MG63 (cell line): ENCODE measurements around the gene ARPIN. TPM values are rescaled to one million over a fixed set of nuclear protein-coding genes. Genes with fewer than 3 reads are reported as not detected.
"Not testable (repeated sequence)": the region's sequence is repeated elsewhere in the genome, so short reads cannot be mapped to it uniquely, and the experiment has no call there.

ENCODE experiments used
- DNase-seq: peaks from one replicate; pipeline ENCODE4 v3.0.0-alpha.2; 2020
- H3K27me3 ChIP-seq: fragments of 250-450 bp; sonication (Bioruptor Pico); 2 replicates; pipeline ENCODE4 v1.5.1; 2020; ENCODE audit warnings: mild to moderate bottlenecking, moderate library complexity
- H3K36me3 ChIP-seq: fragments of 250-450 bp; sonication (Bioruptor Pico); 2 replicates; pipeline ENCODE4 v1.5.1; 2020; ENCODE audit warnings: mild to moderate bottlenecking, moderate library complexity
- H3K4me3 ChIP-seq: fragments of 250-450 bp; sonication (Bioruptor Pico); 2 replicates; pipeline ENCODE4 v1.5.1; 2020; ENCODE audit warnings: mild to moderate bottlenecking, moderate library complexity
- H3K9me3 ChIP-seq: fragments of 250-450 bp; sonication (Bioruptor Pico); 2 replicates; pipeline ENCODE4 v1.5.1; 2020; ENCODE audit warnings: mild to moderate bottlenecking, moderate library complexity
- total RNA-seq: library from RNA; depleted of rRNA; stranded (reverse); fragments of >200 nt; shearing (Covaris generic); gene quantifications from 2 replicates; pipeline ENCODE4 v1.2.3, GENCODE V29; 2014; ENCODE audit warnings: low replicate concordance

The ARPIN gene
- total RNA-seq, 1 experiment from 2014 or later = 4.0 TPM

GRCh38 chr15:89869490-89869889 is 43.3 kb downstream of the ARPIN start:
- H3K4me3 ChIP-seq, H3K27me3 ChIP-seq, H3K9me3 ChIP-seq, DNase-seq: not testable (repeated sequence)
- peaks cover 35% of the 10 kb centered on the region for H3K36me3 ChIP-seq

- no peak for DNase-seq
- no peaks in the 10 kb centered on the region for H3K27me3 ChIP-seq
- H3K4me3 ChIP-seq = no peak overlapping the region
- no peaks in the 10 kb centered on the region for H3K9me3 ChIP-seq
- H3K36me3 ChIP-seq = peaks cover 34% of the 10 kb centered on the region
Observed at GRCh38 chr15:89864958-89865739, 47.6 kb downstream of the ARPIN start.

- no peak for DNase-seq
- Histone ChIP-seq H3K36me3 (peaks cover 33% of the 10 kb centered on the region), H3K27me3 (no peaks in the 10 kb centered on the region), H3K4me3 (no peak overlapping the region), H3K9me3 (no peaks in the 10 kb centered on the region)
Observed at GRCh38 chr15:89863918-89864317, 48.8 kb downstream of the ARPIN start.

- no peak for DNase-seq
- H3K36me3 ChIP-seq = peaks cover 44% of the 10 kb centered on the region
- H3K27me3 ChIP-seq = no peaks in the 10 kb centered on the region
Observed at GRCh38 chr15:89860891-89861290, 51.9 kb downstream of the ARPIN start.

GRCh38 chr15:89860431-89860830 is 52.3 kb downstream of the ARPIN start:
- no peak for DNase-seq
- H3K9me3 ChIP-seq = no peaks in the 10 kb centered on the region
- H3K36me3 ChIP-seq = peaks cover 40% of the 10 kb centered on the region
- no peak overlapping the region for H3K4me3 ChIP-seq
- no peaks in the 10 kb centered on the region for H3K27me3 ChIP-seq

More at GRCh38 chr15:89860891-89861290, 51.9 kb downstream of the ARPIN start:
- no peak overlapping the region for H3K4me3 ChIP-seq
- no peaks in the 10 kb centered on the region for H3K9me3 ChIP-seq

GRCh38 chr15:89858661-89859458 is 53.9 kb downstream of the ARPIN start:
- H3K27me3 ChIP-seq = no peaks in the 10 kb centered on the region
- no peaks in the 10 kb centered on the region for H3K9me3 ChIP-seq
- no peak for DNase-seq
- no peak overlapping the region for H3K4me3 ChIP-seq
- peaks cover 32% of the 10 kb centered on the region for H3K36me3 ChIP-seq

GRCh38 chr15:89857673-89858072 is 55.1 kb downstream of the ARPIN start:
- no peaks in the 10 kb centered on the region for H3K9me3 ChIP-seq
- H3K4me3 ChIP-seq = no peak overlapping the region
- no peaks in the 10 kb centered on the region for H3K27me3 ChIP-seq
- H3K36me3 ChIP-seq = peaks cover 30% of the 10 kb centered on the region
- DNase-seq = no peak

- Histone ChIP-seq H3K36me3 (peaks cover 33% of the 10 kb centered on the region), H3K9me3 (no peaks in the 10 kb centered on the region), H3K27me3 (no peaks in the 10 kb centered on the region), H3K4me3 (no peak overlapping the region)
- DNase-seq = no peak
Observed at GRCh38 chr15:89855948-89856347, 56.8 kb downstream of the ARPIN start.

GRCh38 chr15:89854863-89855262 is 57.9 kb downstream of the ARPIN start:
- DNase-seq, H3K27me3 ChIP-seq, H3K4me3 ChIP-seq, H3K9me3 ChIP-seq: not testable (repeated sequence)
- H3K36me3 ChIP-seq = peaks cover 35% of the 10 kb centered on the region

- Histone ChIP-seq H3K9me3 (no peaks in the 10 kb centered on the region), H3K4me3 (no peak overlapping the region), H3K27me3 (no peaks in the 10 kb centered on the region), H3K36me3 (peaks cover 37% of the 10 kb centered on the region)
- no peak for DNase-seq
Observed at GRCh38 chr15:89852342-89852995, 60.3 kb downstream of the ARPIN start.

GRCh38 chr15:89851673-89852341 is 60.9 kb downstream of the ARPIN start:
- H3K27me3 ChIP-seq = no peaks in the 10 kb centered on the region
- H3K9me3 ChIP-seq = no peaks in the 10 kb centered on the region
- H3K4me3 ChIP-seq = no peak overlapping the region
- peaks cover 35% of the 10 kb centered on the region for H3K36me3 ChIP-seq
- no peak for DNase-seq

- no peak overlapping the region for H3K4me3 ChIP-seq
- H3K9me3 ChIP-seq = no peaks in the 10 kb centered on the region
- no peak for DNase-seq
- H3K36me3 ChIP-seq = peaks cover 38% of the 10 kb centered on the region
- no peaks in the 10 kb centered on the region for H3K27me3 ChIP-seq
Observed at GRCh38 chr15:89848970-89849292, 63.8 kb downstream of the ARPIN start.

GRCh38 chr15:89847101-89847500 is 65.7 kb downstream of the ARPIN start:
- H3K27me3 ChIP-seq = no peaks in the 10 kb centered on the region
- H3K9me3 ChIP-seq = no peaks in the 10 kb centered on the region
- no peak for DNase-seq
- peaks cover 42% of the 10 kb centered on the region for H3K36me3 ChIP-seq
- H3K4me3 ChIP-seq = no peak overlapping the region

GRCh38 chr15:89845305-89845893 is 67.4 kb downstream of the ARPIN start:
- DNase-seq = peak; percentile 48
- no peaks in the 10 kb centered on the region for H3K9me3 ChIP-seq
- H3K4me3 ChIP-seq = no peak overlapping the region

More at GRCh38 chr15:89845305-89845893, 67.4 kb downstream of the ARPIN start:
- H3K27me3 ChIP-seq = no peaks in the 10 kb centered on the region
- peaks cover 30% of the 10 kb centered on the region for H3K36me3 ChIP-seq
